Mesenteric fat pad (tissue), 1 donor: ENCODE results near the gene SLC12A7. TPM values are rescaled to one million over a fixed set of nuclear protein-coding genes. Genes with fewer than 3 reads are reported as not detected.

Source experiments
- microRNA-seq: library from miRNA; unstranded; fragments of <30 nt; microRNA quantifications from one replicate; pipeline ENCODE4 v1.2.0, GENCODE V29; 2020; ENCODE audit warnings: borderline number of aligned reads
- total RNA-seq: library from RNA; stranded (reverse); fragmentation: NEBNext Ultra II Directional; extraction: Animal tissue kit (Norgen Biotek cat#: 25700); gene quantifications from one replicate; pipeline ENCODE4 v1.2.1, GENCODE V29; 2021
- donor health status: DM: yes; HTN: yes; CAD: no.

SLC12A7 gene
- total RNA-seq, 1 donor from 2014 or later, result 39.4 TPM

Small RNA genes within 50 kb of the gene (microRNA-seq; reads per million reads assigned to microRNA genes)
- not detected for gene MIR4635

Other genes starting within 250 kb of the SLC12A7 start
- gene BRD9, start 219.3 kb downstream of the SLC12A7 start, total RNA-seq, result 38.2 TPM
- gene TRIP13, start 219.2 kb downstream of the SLC12A7 start, total RNA-seq, result 1.2 TPM
- 17.1 TPM for gene NKD2, start 103.3 kb downstream of the SLC12A7 start, total RNA-seq
- 0.32 TPM for gene SLC6A19, start 89.5 kb upstream of the SLC12A7 start, total RNA-seq
- not detected for gene SLC6A18, start 113.3 kb upstream of the SLC12A7 start, total RNA-seq
- not detected for gene TERT, start 183.0 kb upstream of the SLC12A7 start, total RNA-seq
- 112 TPM for gene CLPTM1L, start 233.0 kb upstream of the SLC12A7 start, total RNA-seq